Neural cell (in vitro differentiated cells): ENCODE data around the gene PRCP.

Experiments
- EZH2 ChIP-seq: fragments of 200-600, 300-800 bp; shearing (Covaris generic), sonication (generic); IDR thresholded peaks from 2 replicates; pipeline ENCODE4 v1.6.1; 2014; ENCODE audit warnings: antibody characterized with exemption, low read length, borderline replicate concordance, mild to moderate bottlenecking; ENCODE audit not compliant: insufficient read depth, poor library complexity, severe bottlenecking
- RAD21 ChIP-seq: fragments of 450-650 bp; conservative IDR thresholded peaks from 2 replicates; pipeline ENCODE4 v1.6.1; 2014; ENCODE audit warnings: antibody characterized with exemption, mild to moderate bottlenecking, moderate library complexity
- TAF1 ChIP-seq: IDR thresholded peaks from 2 replicates; pipeline ENCODE4 v1.6.1; 2012; ENCODE audit warnings: low read depth
- TF ChIP-seq, protein P1 (sequence below): fragments of 450-650 bp; IDR thresholded peaks from 2 replicates; pipeline ENCODE4 v1.5.1; 2014; ENCODE audit warnings: antibody characterized with exemption, mild to moderate bottlenecking, moderate library complexity; ENCODE audit not compliant: poor library complexity, severe bottlenecking
- TF ChIP-seq, protein P2 (sequence below): IDR thresholded peaks from 2 replicates; pipeline ENCODE4 v1.6.1; 2012; ENCODE audit warnings: borderline replicate concordance

DNA sequence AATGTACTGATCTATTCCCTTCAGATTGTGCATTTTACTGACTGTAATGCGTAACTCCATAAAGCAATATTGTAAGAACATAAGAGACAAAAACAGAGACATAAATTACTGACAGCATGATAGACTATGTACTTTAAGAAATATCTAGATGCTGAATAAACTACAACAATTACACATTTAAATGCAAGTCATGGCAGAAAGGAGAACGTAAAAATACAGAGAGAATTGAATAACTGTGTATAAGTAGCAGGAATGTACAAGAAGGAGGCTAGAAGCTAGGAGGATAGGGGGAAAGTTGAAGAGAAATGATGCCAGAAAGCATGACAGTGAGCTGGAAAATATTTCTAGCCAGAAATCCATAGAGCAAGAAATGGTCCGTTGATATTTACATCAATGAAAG lies 92.6 kb downstream of the PRCP start:
- TF ChIP-seq EZH2: no peak
- TF ChIP-seq, protein P1, sequence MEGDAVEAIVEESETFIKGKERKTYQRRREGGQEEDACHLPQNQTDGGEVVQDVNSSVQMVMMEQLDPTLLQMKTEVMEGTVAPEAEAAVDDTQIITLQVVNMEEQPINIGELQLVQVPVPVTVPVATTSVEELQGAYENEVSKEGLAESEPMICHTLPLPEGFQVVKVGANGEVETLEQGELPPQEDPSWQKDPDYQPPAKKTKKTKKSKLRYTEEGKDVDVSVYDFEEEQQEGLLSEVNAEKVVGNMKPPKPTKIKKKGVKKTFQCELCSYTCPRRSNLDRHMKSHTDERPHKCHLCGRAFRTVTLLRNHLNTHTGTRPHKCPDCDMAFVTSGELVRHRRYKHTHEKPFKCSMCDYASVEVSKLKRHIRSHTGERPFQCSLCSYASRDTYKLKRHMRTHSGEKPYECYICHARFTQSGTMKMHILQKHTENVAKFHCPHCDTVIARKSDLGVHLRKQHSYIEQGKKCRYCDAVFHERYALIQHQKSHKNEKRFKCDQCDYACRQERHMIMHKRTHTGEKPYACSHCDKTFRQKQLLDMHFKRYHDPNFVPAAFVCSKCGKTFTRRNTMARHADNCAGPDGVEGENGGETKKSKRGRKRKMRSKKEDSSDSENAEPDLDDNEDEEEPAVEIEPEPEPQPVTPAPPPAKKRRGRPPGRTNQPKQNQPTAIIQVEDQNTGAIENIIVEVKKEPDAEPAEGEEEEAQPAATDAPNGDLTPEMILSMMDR: no peak
- no peak for TF ChIP-seq RAD21
- no peak for TF ChIP-seq TAF1
- TF ChIP-seq, protein P2, sequence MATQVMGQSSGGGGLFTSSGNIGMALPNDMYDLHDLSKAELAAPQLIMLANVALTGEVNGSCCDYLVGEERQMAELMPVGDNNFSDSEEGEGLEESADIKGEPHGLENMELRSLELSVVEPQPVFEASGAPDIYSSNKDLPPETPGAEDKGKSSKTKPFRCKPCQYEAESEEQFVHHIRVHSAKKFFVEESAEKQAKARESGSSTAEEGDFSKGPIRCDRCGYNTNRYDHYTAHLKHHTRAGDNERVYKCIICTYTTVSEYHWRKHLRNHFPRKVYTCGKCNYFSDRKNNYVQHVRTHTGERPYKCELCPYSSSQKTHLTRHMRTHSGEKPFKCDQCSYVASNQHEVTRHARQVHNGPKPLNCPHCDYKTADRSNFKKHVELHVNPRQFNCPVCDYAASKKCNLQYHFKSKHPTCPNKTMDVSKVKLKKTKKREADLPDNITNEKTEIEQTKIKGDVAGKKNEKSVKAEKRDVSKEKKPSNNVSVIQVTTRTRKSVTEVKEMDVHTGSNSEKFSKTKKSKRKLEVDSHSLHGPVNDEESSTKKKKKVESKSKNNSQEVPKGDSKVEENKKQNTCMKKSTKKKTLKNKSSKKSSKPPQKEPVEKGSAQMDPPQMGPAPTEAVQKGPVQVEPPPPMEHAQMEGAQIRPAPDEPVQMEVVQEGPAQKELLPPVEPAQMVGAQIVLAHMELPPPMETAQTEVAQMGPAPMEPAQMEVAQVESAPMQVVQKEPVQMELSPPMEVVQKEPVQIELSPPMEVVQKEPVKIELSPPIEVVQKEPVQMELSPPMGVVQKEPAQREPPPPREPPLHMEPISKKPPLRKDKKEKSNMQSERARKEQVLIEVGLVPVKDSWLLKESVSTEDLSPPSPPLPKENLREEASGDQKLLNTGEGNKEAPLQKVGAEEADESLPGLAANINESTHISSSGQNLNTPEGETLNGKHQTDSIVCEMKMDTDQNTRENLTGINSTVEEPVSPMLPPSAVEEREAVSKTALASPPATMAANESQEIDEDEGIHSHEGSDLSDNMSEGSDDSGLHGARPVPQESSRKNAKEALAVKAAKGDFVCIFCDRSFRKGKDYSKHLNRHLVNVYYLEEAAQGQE: no peak
